ENCODE data around the gene DACH1.

The DACH1 gene

DNA sequence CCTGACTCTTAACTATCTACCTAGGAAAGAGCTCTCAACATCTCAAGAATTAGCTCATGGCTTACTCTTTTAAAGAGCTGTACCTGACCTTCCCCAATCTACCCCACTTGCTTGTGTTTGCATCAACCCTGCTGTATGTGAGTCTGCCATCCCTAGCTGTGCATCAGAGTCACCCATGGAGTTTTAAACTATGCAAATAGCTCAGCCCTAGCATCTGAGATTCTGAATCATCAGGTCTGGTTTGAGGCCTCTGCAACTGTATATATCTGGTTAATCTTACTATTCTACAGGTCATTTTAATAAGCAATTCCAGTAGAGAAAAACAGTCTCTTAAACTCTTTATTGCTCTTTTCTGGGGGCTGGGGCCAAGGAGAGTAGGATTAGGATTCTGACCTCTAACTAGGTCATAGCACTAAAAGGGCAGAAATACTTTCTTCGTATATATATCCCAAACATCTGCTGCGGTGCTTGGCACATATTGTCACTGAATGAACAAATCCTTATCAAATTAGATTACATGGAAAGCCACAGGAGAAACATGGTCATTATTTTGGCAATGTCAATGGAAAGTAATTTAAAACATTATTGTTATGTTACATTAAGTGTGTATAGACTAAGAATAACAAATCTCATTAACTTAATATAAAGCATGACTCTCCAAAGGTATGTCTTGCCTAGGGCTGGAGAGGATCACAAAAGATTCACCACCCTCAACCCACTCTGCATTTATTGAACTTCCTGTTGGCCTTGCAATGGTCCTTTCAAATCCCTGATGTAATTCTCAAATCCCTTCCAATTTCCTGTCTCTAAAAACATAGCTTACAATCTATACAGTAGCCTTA is 232.2 kb downstream of the DACH1 start:
- Mint-ChIP-seq H3K27me3 (ENCODE audit: low read depth) (no peaks in the 10 kb centered on the region), H3K9me3 (no peaks in the 10 kb centered on the region), H3K4me3 (no peak overlapping the region), H3K4me1 (ENCODE audit: low read depth) (no peaks in the 10 kb centered on the region), H3K27ac (no peak overlapping the region), H3K36me3 (ENCODE audit: low read depth) (no peaks in the 10 kb centered on the region)

DNA sequence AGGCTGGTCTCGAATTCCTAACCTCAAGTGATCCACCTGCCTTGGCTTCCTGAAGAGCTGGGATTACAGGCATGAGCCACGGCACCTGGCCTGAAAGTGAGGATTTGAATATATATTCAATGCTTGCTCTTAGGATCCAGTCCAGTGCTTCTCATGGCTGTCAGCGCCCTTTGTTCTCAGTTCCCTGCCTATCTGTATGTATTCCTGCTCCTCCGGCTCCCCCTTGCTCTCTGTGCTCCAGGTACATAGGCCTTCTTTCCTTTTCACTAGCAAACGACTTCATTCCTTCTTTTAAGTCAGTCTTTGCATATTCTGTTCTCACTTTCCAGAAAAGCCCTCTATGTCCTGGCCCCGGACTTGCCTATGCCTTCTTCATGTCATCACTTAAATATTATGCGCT is 232.8 kb downstream of the DACH1 start:
- Mint-ChIP-seq H3K27me3 (ENCODE audit: low read depth) (no peaks in the 10 kb centered on the region), H3K9me3 (no peaks in the 10 kb centered on the region), H3K27ac (no peak overlapping the region), H3K4me3 (no peak overlapping the region), H3K4me1 (ENCODE audit: low read depth) (no peaks in the 10 kb centered on the region), H3K36me3 (ENCODE audit: low read depth) (no peaks in the 10 kb centered on the region)

DNA sequence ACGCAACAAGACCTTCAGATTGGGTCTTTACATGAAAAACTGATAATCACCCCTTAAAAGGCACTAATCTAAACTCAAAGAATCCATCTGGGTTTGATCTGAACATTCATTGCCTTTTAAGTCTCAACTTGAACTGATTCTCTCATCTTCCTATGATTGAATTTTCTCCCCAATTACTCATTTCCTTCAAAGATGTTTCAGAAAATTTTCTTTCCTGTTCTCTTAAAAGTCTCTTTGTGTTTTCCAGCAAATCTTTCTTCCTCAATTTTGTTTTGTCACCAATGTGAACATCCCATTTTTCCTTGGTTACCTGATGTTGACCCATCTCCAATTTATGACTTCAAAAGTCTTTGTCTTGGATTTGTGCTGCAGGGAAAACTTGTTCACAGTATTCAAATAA is 234.3 kb downstream of the DACH1 start:
- H3K27ac Mint-ChIP-seq, result no peak overlapping the region
- H3K4me3 Mint-ChIP-seq, result no peak overlapping the region
- no peaks in the 10 kb centered on the region for H3K4me1 Mint-ChIP-seq (ENCODE audit: low read depth)
- H3K36me3 Mint-ChIP-seq (ENCODE audit: low read depth), result no peaks in the 10 kb centered on the region
- H3K27me3 Mint-ChIP-seq (ENCODE audit: low read depth), result no peaks in the 10 kb centered on the region
- no peaks in the 10 kb centered on the region for H3K9me3 Mint-ChIP-seq

DNA sequence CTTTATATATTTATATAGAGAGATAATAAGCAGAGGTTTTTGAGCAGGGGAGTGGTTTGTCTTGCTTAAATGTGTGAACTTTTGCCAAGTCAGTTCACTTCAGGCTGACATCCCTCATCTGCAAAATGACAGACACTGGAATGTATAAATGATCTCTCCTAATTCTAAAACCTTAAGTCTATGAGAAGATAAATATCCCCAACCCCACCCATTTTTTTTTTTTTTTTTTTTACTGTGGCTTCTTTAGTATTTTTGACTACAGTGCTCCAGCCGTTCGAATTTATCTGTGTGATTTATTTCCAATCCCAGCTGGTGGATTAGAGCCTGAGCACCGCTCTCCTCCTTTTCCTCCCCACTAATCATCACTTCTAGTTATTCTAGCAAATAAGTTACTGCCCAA is 234.8 kb downstream of the DACH1 start:
- H3K27me3 Mint-ChIP-seq (ENCODE audit: low read depth), result no peaks in the 10 kb centered on the region
- no peak overlapping the region for H3K4me3 Mint-ChIP-seq
- no peaks in the 10 kb centered on the region for H3K36me3 Mint-ChIP-seq (ENCODE audit: low read depth)
- H3K9me3 Mint-ChIP-seq, result no peaks in the 10 kb centered on the region
- H3K4me1 Mint-ChIP-seq (ENCODE audit: low read depth), result no peaks in the 10 kb centered on the region
- no peak overlapping the region for H3K27ac Mint-ChIP-seq

DNA sequence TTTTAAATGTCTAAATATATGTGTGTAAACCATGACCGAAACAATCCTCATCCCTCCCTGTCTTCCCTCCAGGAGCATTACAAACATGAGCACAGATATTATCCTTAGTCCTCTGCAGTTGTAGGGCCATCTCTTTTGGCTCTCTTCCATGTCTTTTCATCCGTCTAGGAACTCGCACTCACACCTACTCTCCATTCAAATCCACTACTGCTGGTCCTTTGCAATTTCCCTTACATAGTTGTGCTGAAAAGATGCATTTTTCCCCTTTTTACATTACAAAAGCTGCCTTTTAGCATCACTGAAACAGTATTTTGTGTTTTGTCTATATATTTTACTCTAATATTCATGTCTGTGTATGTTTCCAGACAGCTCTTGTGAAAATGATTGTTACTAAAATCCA is 237.8 kb downstream of the DACH1 start:
- Mint-ChIP-seq H3K4me3 (no peak overlapping the region), H3K27me3 (ENCODE audit: low read depth) (no peaks in the 10 kb centered on the region), H3K9me3 (no peaks in the 10 kb centered on the region), H3K27ac (no peak overlapping the region), H3K4me1 (ENCODE audit: low read depth) (no peaks in the 10 kb centered on the region), H3K36me3 (ENCODE audit: low read depth) (no peaks in the 10 kb centered on the region)

DNA sequence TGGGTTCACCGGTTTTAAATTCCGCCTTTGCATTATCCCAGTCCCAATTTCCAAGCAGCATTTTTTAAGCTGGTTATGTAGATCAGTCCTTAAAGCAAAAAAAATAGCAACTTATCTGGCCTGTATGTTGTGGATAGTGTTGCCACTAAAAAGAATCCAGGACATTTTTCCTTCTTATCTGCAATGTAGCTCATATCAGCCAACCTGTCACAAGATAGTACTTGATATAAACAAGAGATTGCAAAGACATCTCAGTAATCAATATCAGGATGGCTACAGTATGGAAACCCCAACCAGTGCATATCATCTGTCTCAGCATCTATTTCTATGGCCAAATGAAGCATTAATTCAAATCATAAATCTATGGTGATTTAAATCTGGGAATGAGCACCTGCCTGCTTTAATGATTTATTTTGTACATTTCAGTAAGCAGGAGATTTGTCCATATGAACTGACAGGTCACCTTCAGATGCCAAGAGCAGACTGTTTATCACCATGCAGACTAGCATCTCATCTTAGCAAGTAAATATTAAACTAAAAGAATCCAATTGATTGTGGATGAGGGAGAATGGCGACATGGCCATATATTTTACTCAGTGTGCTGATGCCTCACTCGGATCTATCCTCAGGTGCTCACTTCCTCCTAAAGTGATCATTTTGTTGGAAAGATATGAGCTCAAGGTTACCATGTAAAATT is 240.4 kb downstream of the DACH1 start:
- Mint-ChIP-seq H3K4me1 (ENCODE audit: low read depth) (no peaks in the 10 kb centered on the region), H3K9me3 (no peaks in the 10 kb centered on the region), H3K36me3 (ENCODE audit: low read depth) (no peaks in the 10 kb centered on the region), H3K4me3 (no peak overlapping the region), H3K27me3 (ENCODE audit: low read depth) (no peaks in the 10 kb centered on the region), H3K27ac (no peak overlapping the region)

DNA sequence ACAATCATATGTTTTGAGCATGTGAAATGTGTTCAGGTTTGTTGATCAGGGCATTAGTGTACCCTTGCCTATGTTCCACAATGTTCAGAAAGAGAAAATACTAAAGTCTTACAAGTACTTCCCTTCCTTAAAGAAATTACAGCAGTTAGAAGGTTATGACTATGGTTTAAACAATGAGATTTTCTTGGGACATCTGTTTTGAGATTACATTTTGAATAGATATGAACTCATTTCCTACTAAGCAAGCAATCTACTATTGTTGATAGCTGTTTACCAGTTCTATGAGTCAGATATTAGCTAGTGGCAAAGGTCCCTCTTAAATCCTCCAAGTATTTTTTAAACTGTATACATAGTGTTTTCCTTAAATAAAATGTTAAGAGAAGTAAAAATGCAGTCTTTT is 241.3 kb downstream of the DACH1 start:
- Mint-ChIP-seq H3K27me3 (ENCODE audit: low read depth) (no peaks in the 10 kb centered on the region), H3K36me3 (ENCODE audit: low read depth) (no peaks in the 10 kb centered on the region), H3K4me3 (no peak overlapping the region), H3K9me3 (no peaks in the 10 kb centered on the region), H3K4me1 (ENCODE audit: low read depth) (no peaks in the 10 kb centered on the region), H3K27ac (no peak overlapping the region)

DNA sequence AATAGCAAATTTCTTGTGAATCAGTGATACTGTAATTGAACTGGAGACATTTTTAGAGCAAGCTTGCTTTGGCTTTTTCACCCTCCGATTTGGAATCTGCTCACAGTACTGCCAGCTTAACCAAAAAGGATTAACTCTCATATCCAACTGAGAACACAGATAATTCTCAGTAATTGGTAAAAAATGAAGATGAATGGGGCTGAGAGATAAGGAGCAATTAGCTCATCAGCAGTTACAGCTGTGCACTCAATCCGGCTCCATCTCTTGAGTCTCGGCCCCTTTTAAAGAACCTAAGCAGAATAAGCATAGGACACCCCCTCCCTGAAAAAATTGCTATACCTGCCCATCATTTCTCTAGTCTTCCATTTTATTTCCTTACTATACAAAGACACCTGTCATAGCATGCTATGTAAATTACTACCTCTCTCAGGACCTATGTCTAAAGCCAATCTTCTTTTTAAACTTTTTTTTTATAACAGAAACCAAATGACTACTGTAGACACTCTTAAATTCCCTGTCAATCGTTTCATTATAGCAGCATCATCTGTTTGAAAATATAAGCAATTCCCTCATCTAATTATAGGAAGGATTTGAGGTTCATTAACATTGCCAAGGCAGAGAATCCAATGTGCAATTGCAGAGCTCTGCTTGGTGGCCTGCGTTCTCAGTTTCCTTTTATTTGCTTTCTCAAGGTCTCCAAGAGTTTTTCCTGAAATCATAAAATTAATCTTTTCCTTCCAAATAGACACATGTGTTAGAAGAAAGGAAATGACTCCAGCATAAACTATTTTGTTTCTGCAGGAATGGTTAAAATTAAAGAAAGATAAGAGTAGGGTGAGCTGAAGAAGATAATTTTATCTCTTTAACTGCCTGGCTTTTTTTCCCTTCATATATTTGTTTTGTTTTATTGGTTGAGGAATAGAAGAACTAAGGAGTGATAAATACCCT is 242.1 kb downstream of the DACH1 start:
- H3K4me3 Mint-ChIP-seq, result no peak overlapping the region
- H3K27me3 Mint-ChIP-seq (ENCODE audit: low read depth), result no peaks in the 10 kb centered on the region
- no peak overlapping the region for H3K27ac Mint-ChIP-seq
- no peaks in the 10 kb centered on the region for H3K4me1 Mint-ChIP-seq (ENCODE audit: low read depth)
- no peaks in the 10 kb centered on the region for H3K36me3 Mint-ChIP-seq (ENCODE audit: low read depth)
- no peaks in the 10 kb centered on the region for H3K9me3 Mint-ChIP-seq

DNA sequence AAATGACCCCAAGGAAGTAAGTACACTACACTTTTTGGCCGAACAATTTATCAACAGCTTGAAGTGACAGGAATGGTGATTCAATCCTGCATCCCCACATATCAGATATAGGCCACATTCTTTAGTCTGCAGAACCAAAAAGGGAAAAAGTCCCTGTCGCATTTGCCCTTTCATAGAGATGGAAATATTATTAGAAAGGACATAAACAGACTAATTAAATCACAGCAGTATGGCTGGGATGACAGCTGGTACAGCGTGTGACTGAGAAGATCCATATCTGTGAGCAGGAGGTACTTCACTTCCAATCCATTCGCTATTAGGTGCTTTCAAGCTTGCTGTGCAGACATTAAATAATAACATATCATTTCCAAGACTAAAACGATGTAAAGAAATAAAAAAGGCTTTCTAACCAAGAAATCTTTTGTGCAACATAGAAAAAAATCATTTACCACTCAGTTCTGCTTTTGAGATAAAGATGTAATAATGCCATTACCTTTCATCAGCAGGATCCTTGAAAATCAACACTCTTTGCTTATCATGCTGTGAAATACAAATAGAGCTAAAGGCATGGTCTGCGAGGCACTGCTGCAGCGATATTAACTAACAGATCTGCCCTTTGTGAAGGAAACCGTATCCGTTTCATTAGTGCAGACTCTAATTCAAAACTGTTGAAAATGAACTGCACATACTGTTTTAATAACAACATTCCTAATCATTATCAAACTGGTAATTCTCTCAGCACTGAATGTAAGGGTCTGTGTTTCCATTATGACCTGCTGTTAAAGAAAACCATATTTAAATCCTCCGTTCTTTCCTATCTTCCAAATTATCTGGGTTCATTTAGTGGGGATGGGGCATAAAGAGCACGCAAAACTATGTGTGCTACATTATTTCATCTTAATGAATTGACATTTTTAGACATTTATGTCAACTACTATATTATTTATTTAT is 245.6 kb downstream of the DACH1 start:
- Mint-ChIP-seq H3K36me3 (ENCODE audit: low read depth) (no peaks in the 10 kb centered on the region), H3K9me3 (no peaks in the 10 kb centered on the region), H3K27me3 (ENCODE audit: low read depth) (no peaks in the 10 kb centered on the region), H3K27ac (no peak overlapping the region), H3K4me1 (ENCODE audit: low read depth) (no peaks in the 10 kb centered on the region), H3K4me3 (no peak overlapping the region)

DNA sequence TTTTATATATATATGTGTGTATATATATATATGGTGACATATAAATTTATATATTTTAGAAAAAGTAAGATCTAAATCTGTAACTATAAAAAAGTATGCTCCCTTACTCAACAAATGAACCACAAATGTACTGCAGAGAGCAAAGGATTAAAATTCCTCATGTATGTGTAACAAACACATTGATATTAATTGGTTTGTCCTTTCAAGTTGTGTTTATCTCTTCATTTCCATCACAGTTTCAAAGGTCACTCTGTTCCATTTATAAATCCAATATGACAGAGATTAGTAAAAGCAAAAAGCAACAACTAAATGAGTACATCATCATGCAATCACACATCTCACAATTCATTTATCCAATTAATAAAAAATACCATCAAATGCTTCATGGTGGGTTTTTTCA is 247.9 kb downstream of the DACH1 start:
- Mint-ChIP-seq H3K36me3 (ENCODE audit: low read depth) (no peaks in the 10 kb centered on the region), H3K4me1 (ENCODE audit: low read depth) (no peaks in the 10 kb centered on the region), H3K4me3 (no peak overlapping the region), H3K27me3 (ENCODE audit: low read depth) (no peaks in the 10 kb centered on the region), H3K9me3 (no peaks in the 10 kb centered on the region), H3K27ac (no peak overlapping the region)

DNA sequence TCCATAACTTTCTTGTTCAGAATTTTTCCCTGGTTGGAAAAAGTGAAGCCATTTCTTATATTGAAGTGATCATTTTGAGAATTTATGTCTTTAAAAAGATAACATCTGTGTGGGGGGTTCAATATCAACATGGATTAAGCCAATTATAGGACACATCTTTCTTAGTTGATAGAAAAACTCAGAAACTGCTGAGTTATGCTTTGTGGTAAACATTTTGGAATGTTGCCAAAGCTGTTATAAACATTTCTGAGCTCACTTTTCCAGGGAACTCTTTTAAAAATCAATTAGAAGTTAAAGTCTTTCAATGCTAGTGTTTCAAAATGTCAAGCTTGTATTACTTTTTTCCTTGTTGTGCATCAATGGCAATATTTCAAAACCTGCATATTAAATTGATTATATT is 248.8 kb downstream of the DACH1 start:
- Mint-ChIP-seq H3K27ac (no peak overlapping the region), H3K36me3 (ENCODE audit: low read depth) (no peaks in the 10 kb centered on the region), H3K9me3 (no peaks in the 10 kb centered on the region), H3K27me3 (ENCODE audit: low read depth) (no peaks in the 10 kb centered on the region), H3K4me3 (no peak overlapping the region), H3K4me1 (ENCODE audit: low read depth) (no peaks in the 10 kb centered on the region)

DNA sequence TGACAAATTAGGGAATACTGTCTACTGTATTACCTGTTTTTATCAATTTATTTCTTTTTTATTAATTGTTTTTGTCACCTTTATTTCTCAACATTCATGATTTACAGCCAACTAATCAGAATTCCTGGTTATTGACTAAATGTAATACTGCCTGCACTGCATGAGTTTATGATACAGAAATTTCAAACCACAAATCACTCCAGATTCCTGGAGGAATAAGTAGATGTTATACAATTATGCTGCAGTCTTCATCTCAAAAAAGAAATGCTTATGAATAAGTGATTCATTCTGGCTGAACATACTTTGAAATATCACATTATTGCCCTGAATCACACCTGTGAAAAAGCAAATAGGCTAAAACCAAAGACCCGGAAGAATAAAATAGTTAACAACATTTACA is 249.7 kb downstream of the DACH1 start:
- Mint-ChIP-seq H3K9me3 (no peaks in the 10 kb centered on the region), H3K4me1 (ENCODE audit: low read depth) (no peaks in the 10 kb centered on the region), H3K27ac (no peak overlapping the region), H3K27me3 (ENCODE audit: low read depth) (no peaks in the 10 kb centered on the region), H3K36me3 (ENCODE audit: low read depth) (no peaks in the 10 kb centered on the region), H3K4me3 (no peak overlapping the region)

DNA sequence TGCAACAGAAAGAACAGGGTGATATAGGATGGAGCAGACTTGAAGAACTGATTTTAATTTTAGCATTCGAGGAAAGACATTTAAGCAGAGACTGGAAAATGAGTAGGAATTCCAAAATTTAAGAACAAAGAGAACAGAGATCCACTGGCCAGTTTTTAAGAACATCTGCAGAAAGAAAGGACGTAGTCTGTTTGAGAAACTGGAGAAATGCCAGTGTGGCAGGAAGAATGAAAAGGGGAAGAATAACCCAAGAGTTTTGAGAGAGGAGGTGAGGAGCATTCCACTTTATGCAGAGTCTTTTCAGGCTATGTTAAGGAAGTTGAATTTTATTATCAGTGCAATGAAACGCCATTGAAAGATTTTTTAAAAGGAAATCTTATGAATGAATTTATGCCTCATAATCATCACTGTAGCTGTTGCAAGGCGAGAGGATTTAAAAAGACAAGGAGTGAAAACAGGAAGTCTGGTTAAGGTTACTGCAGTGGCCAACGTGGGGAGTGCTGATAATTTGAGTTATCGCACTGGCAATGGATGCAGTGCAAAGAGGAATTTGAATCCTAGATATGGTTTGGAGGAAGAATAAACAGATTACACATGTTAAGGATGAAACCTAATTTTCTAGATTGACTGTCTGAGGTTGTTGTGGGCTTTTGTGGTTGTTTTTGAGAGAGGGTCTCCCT is 253.8 kb downstream of the DACH1 start:
- Mint-ChIP-seq H3K27ac (no peak overlapping the region), H3K4me1 (ENCODE audit: low read depth) (peaks cover 3% of the 10 kb centered on the region), H3K4me3 (no peak overlapping the region), H3K9me3 (no peaks in the 10 kb centered on the region), H3K36me3 (ENCODE audit: low read depth) (no peaks in the 10 kb centered on the region), H3K27me3 (ENCODE audit: low read depth) (no peaks in the 10 kb centered on the region)
